Activated CD4-positive, alpha-beta T cell treated with anti-CD3 and anti-CD28 coated beads for 1 hour (primary cell): ENCODE results near the gene RESF1.
"Not testable (repeated sequence)": the region's sequence is repeated elsewhere in the genome, so short reads cannot be mapped to it uniquely, and the experiment has no call there.

ENCODE experiments used
- DNase-seq: peaks from one replicate; pipeline ENCODE4 v3.0.0-alpha.2; 2020

RESF1 gene, protein sequence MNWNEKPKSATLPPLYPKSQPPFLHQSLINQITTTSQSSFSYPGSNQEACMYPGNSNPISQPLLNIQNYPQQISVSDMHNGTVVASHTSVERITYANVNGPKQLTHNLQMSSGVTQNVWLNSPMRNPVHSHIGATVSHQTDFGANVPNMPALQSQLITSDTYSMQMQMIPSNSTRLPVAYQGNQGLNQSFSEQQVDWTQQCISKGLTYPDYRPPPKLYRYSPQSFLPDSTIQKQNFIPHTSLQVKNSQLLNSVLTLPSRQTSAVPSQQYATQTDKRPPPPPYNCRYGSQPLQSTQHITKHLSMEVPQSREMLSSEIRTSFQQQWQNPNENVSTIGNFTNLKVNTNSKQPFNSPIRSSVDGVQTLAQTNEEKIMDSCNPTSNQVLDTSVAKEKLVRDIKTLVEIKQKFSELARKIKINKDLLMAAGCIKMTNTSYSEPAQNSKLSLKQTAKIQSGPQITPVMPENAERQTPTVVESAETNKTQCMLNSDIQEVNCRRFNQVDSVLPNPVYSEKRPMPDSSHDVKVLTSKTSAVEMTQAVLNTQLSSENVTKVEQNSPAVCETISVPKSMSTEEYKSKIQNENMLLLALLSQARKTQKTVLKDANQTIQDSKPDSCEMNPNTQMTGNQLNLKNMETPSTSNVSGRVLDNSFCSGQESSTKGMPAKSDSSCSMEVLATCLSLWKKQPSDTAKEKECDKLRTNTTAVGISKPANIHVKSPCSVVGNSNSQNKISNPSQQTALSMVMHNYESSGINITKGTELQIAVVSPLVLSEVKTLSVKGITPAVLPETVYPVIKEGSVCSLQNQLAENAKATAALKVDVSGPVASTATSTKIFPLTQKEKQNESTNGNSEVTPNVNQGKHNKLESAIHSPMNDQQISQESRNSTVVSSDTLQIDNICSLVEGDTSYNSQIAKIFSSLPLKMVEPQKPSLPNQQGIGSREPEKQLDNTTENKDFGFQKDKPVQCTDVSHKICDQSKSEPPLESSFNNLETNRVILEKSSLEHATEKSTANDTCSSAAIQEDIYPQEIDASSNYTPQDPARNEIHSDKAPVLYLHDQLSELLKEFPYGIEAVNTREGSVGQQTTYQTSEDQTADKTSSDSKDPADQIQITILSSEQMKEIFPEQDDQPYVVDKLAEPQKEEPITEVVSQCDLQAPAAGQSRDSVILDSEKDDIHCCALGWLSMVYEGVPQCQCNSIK (N-terminal part only)

DNA sequence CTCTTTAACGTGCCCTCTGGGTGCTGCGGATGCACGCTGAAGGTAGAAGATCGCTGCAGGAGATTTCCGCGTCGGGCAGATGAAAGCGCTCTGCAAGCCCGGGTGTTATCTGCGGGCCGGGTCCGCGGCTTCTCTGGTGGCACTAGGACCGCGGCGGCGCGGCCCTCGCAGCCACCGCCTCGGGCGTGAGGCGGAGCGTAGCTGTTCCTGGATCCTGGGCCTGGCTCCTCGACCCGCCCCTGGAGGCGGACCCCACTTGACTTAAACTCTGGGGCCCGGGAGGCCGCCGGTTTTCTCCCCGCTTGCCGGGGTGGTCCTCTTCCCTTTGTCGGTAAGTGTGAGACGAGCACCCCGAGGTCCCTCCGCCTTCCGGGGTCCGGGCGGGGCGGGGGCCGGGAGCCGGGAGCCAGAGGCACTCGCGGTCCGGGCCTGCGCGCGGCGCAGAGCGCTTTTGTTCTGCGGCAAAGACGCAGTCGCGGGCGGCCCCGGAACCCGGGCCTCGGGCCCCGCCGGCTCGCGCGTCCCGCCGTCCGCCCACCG lies at the start of gene RESF1:
TSS of gene RESF1 (plus strand) at position 255 of the 540 bp plus-strand sequence. CDS start 21,541 bp downstream, outside the sequence.
- peak; percentile 78 for DNase-seq

DNA sequence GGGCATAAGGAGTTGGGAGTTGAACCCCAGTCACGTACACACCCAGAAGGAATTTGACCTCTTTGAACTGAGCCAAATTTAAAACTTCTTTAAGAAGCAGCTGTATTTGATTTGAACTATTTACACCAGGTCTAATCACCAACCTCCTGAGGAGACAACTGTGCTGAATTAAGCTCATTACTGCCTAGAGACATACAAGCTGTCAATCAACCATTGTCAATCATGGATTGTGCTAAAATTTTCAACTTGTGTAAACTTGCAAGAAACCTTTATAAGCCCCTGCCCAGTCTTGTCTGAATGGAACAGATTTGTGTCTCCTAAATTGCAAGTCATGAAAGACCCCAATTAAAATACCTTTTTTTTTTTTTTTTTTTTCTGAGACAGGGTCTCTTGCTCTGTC lies 44.3 kb upstream of the RESF1 start:
- no peak for DNase-seq

DNA sequence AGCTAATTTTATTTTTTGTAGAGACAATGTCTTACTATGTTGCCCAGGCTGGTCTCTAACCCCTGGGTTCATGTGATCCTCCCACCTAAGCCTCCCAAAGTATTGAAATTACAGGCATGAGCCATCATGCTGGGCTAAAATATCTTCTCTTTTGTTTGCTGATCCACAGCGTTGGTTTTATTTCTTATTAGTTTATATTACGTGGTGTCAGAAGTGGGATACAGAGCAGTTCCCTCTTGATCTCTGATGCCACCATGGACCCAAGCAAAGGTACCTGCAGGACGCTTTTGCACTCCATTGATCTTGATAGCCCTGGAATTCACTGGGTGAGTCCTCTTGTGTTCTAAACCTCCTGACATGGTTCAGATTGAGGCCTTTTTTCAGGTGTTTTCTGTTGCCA lies 43.8 kb upstream of the RESF1 start:
- no peak for DNase-seq

- DNase-seq: no peak
These were observed 36.7 kb upstream of the RESF1 start for GRCh38 chr12:31922341-31923062.

DNA sequence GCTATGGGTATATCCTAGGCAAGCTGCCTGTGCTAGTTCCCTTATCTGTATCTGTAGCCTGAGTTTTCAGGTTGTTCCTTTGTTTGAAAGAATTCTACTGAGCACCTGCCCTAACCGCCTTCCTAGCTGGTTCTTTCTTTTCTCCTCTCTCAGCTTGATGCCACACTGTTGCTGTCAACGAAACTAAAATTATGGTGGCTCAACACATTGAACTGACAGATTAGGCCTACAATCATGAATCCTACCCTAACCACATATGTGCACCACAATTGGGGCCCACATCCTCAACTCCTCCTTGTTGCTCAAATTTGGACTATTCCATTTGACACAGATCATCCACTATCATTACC lies 36.2 kb upstream of the RESF1 start:
- DNase-seq: no peak

- peak; percentile 8 for DNase-seq
These were observed 30.8 kb upstream of the RESF1 start for GRCh38 chr12:31928246-31929026.

- DNase-seq: no peak
These were observed 30.1 kb upstream of the RESF1 start for GRCh38 chr12:31929027-31929526.

DNA sequence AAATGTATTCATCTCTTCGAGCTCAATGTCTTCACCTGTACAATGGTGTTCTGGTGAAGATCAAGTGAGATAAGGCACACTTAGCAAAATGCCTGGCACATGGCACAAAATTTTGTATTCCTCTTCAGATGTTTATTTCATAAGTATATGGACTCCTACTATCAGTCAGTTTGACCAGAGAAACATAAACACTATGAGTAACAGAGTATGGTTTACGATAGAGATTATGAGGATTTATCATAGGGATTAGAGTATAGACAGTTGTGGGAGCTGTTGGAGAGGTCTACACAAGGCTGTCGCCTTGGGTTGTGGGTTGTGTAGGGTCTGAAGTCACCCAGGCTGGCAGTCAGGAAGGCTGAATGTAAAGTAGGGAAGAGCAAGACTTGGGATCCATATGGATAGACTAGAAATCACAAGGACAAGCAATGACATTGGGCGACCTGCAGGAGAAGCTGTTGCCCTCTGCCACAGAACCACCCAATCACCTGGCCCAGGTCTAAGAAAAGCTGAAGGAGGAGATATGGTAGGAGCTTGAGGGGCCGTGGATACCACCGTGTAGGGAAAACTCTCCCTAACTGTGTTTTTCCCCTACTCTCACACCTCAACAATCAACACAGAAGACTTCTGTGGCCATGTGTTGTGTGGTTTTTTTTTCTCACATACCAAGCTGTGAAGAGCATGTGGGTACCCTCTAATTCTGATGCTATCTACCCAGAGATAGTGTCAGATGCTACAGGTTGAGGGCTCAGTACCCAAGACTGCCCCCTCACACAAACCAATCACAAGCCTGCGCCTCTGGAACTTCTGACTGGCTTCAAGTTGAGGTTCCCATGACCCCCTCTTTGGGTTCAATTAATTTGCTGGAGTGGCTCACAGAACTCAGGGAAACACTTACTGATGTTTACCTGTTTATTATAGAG lies 27.2 kb upstream of the RESF1 start:
- DNase-seq: no peak

DNA sequence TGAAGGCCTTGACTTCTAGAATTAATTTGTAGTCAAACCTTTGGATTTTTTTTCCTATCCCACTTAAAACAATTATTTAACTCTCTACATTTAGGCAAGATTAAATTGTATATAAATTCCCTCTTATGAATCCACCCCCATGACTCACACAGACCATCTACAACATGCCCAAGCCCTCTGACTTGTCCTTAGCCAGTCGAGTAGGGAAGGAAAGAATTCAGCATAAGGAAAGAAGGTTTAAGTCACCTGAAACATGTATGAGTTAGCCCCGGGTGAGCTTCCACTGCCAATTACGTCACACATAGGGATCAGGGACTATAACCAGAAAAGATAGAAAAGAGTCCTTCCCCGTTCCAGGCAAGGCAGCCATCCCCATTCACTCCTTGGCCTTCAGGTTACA lies 14.9 kb upstream of the RESF1 start:
- no peak for DNase-seq

DNA sequence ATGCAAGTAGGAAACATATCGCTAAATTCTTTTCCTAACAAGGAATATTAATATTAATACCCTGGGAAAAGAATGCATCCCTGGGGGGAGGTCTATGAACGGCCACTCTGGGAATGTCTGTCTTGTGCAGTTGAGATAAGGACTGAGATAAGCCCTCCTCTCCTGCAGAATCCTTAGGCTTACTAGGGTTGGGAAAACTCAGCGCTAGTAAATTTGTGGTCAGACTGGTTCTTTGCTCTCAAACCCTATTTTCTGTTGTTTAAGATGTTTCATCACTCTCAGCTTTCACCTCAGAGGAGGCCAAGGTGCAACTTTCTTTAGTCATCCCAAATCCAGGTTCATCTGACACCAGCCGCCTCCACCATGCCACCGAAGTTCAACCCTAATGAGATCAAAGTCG lies 11.2 kb upstream of the RESF1 start:
- DNase-seq: no peak

DNA sequence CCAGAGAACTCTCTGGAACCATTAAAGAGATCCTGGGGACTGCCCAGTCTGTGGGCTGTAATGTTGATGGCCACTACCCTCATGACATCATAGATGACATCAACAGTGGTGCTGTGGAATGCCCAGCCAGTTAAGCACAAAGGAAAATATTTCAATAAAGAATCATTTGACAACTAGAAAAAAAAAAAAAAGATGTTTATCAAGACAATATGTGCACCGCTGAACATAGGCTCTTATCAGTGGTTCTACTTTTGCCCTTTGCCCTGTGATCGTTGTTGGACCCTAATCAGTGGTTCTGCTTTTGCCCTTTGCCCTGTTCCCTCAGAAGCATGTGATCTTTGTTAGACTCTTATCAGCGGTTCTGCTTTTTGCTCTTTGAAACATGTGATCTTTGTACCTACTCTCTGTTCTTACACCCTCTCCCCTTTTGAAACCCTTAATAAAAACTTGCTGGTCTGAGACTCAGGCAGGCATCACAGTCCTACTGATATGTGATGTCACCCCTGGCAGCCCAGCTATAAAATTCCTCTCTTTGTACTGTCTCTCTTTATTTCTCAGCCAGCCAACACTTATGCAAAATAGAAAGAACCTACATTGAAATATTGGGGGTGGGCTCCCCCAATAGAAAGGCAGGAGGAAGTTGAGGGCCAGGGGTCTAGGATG lies 10.4 kb upstream of the RESF1 start:
- DNase-seq: not testable (repeated sequence)

DNA sequence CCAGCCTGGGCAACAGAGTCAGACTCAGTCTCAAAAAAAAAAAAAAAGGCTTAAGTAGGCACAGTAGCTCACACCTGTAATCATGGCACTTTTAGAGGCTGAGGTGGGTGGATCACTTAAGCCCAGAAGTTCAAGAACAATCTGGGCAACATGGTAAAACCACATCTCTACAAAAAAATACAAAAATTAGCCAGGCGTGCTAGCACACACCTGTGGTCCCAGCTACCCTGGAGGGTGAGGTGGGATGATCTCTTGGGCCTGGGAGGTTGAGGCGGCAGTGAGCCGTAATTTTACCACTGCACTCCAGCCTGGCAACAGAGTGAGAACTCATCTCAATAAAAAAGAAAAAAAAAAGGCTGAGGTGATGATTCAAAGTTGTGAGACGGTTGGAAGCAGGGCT lies 9.1 kb upstream of the RESF1 start:
- DNase-seq: no peak

GRCh38 chr12:31950492-31950891 lies 8.7 kb upstream of the RESF1 start:
- DNase-seq: no peak

DNA sequence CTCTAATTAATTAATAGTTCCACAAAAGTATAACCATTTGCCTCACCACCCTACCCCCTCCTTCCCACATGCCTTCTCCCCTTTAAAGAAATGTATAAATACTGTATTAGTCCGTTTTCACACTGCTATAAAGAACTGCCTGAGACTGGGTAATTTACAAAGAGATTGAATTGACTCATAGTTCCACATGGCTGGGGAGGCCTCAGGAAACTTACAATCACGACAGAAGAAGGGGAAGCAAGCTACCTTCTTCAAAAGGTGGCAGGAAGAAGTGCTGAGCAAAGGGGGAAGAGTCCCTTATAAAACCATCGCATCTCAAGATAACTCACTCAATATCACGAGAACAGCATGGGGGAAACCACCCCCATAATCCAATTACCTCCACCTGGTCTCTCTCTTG lies 8.2 kb upstream of the RESF1 start:
- DNase-seq: no peak

- no peak for DNase-seq
These were observed 7.3 kb upstream of the RESF1 start for GRCh38 chr12:31951939-31952338.

- no peak for DNase-seq
These were observed 6.8 kb upstream of the RESF1 start for GRCh38 chr12:31952418-31952817.

DNA sequence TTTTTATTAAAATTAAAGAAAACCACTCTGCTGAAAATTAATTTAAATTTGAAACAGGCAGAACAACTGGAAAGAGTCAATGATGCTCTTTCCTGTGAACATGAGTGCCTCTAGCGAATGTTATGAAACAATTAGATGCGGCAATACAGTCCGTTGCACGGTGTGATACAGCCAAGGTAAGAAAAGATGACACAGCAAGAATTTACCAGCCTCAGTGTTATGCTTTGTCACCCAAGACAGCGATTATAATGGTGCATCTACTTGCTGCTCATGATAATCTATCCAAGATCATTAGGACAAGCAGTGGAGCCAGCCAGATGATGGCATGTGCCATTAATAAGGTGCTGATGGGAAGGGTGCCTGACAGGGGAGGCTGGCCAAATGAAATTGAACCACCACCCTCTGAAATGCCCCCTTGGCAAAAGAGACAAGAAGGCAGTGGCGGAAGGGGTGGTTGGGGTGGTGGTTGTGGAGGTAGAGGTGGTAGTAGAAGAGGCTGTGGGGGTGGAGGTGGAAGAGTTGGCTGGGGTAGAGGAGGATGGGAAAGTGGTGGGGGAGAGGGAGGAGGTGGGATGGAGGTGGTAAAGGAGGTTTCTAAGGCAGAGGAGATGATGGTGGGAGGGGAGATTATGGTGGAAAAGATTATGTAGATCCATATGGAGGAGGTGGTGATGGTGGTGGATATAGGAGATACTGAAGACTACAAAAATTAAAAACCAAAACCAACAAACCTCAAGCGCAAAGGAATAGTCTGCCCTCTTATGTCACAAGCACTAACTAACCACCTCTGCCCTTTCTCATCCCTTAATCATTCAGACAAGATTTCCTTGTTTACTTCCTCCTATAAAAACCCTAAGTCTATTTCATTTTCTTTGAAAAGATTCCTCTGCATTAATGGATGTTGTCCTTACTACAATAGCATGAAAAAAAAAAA lies 4.0 kb upstream of the RESF1 start:
- no peak for DNase-seq

DNA sequence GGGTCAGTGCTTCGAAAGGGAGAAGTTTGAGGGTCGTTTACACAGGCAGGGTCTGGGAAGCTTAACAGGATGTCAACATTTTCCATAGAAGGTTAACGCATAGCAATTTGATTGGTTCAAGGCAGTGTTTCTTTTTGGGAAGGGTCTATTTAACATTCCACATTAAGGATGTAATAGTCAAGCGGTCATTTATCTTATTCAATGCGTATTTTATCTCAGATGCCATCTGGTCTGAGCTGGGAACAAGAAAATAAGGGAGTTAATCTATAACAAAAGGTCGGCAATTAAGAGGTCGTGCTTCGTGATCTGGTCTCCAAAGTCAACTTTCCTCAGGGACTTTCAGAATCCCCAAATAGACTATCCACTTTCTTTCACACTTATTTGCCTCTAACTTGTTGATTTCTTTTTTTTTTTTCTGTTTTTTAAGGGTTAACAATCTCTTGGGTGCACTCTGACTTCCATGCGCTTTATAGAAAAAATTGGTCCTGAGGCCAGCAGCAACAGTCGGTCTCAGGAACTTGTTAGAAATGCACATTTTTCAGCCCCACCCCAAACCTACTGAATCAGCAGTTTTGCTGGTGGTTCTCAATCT lies 550 bp upstream of the RESF1 start:
- no peak for DNase-seq
